Measurements from ENCODE around the gene WDR5.

Gene WDR5

GRCh38 chr9:134196911-134197310 is 61.0 kb downstream of the WDR5 start:
- DNase-seq (ENCODE audit: low read depth) = no peak
- no peak for TF ChIP-seq CTCF (conservative IDR thresholded peaks at IDR 0.05; ENCODE audit: low read length)
- no peak overlapping the region for H3K4me3 ChIP-seq (ENCODE audit: low read length)

- no peak for DNase-seq (ENCODE audit: low read depth)
- H3K4me3 ChIP-seq (ENCODE audit: low read length) = no peak overlapping the region
- TF ChIP-seq CTCF (conservative IDR thresholded peaks at IDR 0.05; ENCODE audit: low read length) = no peak
Observed at GRCh38 chr9:134198791-134199190, 62.9 kb downstream of the WDR5 start.

GRCh38 chr9:134200730-134201129 is 64.8 kb downstream of the WDR5 start:
- no peak overlapping the region for H3K4me3 ChIP-seq (ENCODE audit: low read length)
- no peak for TF ChIP-seq CTCF (conservative IDR thresholded peaks at IDR 0.05; ENCODE audit: low read length)
- DNase-seq (ENCODE audit: low read depth) = no peak

- no peak for DNase-seq (ENCODE audit: low read depth)
- no peak overlapping the region for H3K4me3 ChIP-seq (ENCODE audit: low read length)
- no peak for TF ChIP-seq CTCF (conservative IDR thresholded peaks at IDR 0.05; ENCODE audit: low read length)
Observed at GRCh38 chr9:134203224-134203623, 67.3 kb downstream of the WDR5 start.

GRCh38 chr9:134204041-134204440 is 68.2 kb downstream of the WDR5 start:
- DNase-seq (ENCODE audit: low read depth) = no peak
- no peak for TF ChIP-seq CTCF (conservative IDR thresholded peaks at IDR 0.05; ENCODE audit: low read length)
- H3K4me3 ChIP-seq (ENCODE audit: low read length) = no peak overlapping the region

GRCh38 chr9:134204991-134205578 is 69.2 kb downstream of the WDR5 start:
- TF ChIP-seq CTCF (conservative IDR thresholded peaks at IDR 0.05; ENCODE audit: low read length) = no peak
- no peak overlapping the region for H3K4me3 ChIP-seq (ENCODE audit: low read length)
- DNase-seq (ENCODE audit: low read depth) = no peak

GRCh38 chr9:134205672-134206310 is 69.9 kb downstream of the WDR5 start:
- no peak overlapping the region for H3K4me3 ChIP-seq (ENCODE audit: low read length)
- DNase-seq (ENCODE audit: low read depth) = peak; percentile 75
- TF ChIP-seq CTCF (conservative IDR thresholded peaks at IDR 0.05; ENCODE audit: low read length) = 0 out of 2 replicates have a peak, but pooled peaks have one; percentile 5
